ENCODE measurements around the gene SPARCL1.
"Not testable (repeated sequence)": the region's sequence is repeated elsewhere in the genome, so short reads cannot be mapped to it uniquely, and the experiment has no call there.

SPARCL1 gene

GRCh38 chr4:87465739-87466366, 63.3 kb downstream of the SPARCL1 start:
- DNase-seq (ENCODE audit: low read depth): peak; percentile 23
- H3K4me3 ChIP-seq (ENCODE audit: low read depth, low read length): no peak overlapping the region

- no peak for DNase-seq (ENCODE audit: low read depth)
- no peak overlapping the region for H3K4me3 ChIP-seq (ENCODE audit: low read depth, low read length)
Measured at GRCh38 chr4:87462102-87462501, 67.1 kb downstream of the SPARCL1 start.

GRCh38 chr4:87461281-87461700, 67.9 kb downstream of the SPARCL1 start:
- H3K4me3 ChIP-seq (ENCODE audit: low read depth, low read length): no peak overlapping the region
- no peak for DNase-seq (ENCODE audit: low read depth)

GRCh38 chr4:87458913-87459312, 70.3 kb downstream of the SPARCL1 start:
- H3K4me3 ChIP-seq (ENCODE audit: low read depth, low read length): no peak overlapping the region
- DNase-seq (ENCODE audit: low read depth): no peak

GRCh38 chr4:87451537-87451936, 77.6 kb downstream of the SPARCL1 start:
- DNase-seq (ENCODE audit: low read depth): no peak
- H3K4me3 ChIP-seq (ENCODE audit: low read depth, low read length): no peak overlapping the region

- not testable (repeated sequence) for H3K4me3 ChIP-seq (ENCODE audit: low read depth, low read length); DNase-seq (ENCODE audit: low read depth)
Measured at GRCh38 chr4:87446375-87446774, 82.8 kb downstream of the SPARCL1 start.

- H3K4me3 ChIP-seq (ENCODE audit: low read depth, low read length): no peak overlapping the region
- no peak for DNase-seq (ENCODE audit: low read depth)
Measured at GRCh38 chr4:87445964-87446363, 83.2 kb downstream of the SPARCL1 start.

GRCh38 chr4:87444741-87445140, 84.4 kb downstream of the SPARCL1 start:
- H3K4me3 ChIP-seq (ENCODE audit: low read depth, low read length): no peak overlapping the region
- DNase-seq (ENCODE audit: low read depth): no peak

- no peak overlapping the region for H3K4me3 ChIP-seq (ENCODE audit: low read depth, low read length)
- DNase-seq (ENCODE audit: low read depth): no peak
Measured at GRCh38 chr4:87442889-87443288, 86.3 kb downstream of the SPARCL1 start.

- DNase-seq (ENCODE audit: low read depth): no peak
- H3K4me3 ChIP-seq (ENCODE audit: low read depth, low read length): no peak overlapping the region
Measured at GRCh38 chr4:87433342-87433741, 95.8 kb downstream of the SPARCL1 start.

- DNase-seq (ENCODE audit: low read depth): no peak
- no peak overlapping the region for H3K4me3 ChIP-seq (ENCODE audit: low read depth, low read length)
Measured at GRCh38 chr4:87430038-87430437, 99.1 kb downstream of the SPARCL1 start.

GRCh38 chr4:87428979-87429378, 100.2 kb downstream of the SPARCL1 start:
- no peak overlapping the region for H3K4me3 ChIP-seq (ENCODE audit: low read depth, low read length)
- DNase-seq (ENCODE audit: low read depth): no peak

GRCh38 chr4:87427518-87427868, 101.7 kb downstream of the SPARCL1 start:
- no peak for DNase-seq (ENCODE audit: low read depth)
- no peak overlapping the region for H3K4me3 ChIP-seq (ENCODE audit: low read depth, low read length)

GRCh38 chr4:87426865-87427517, 102.2 kb downstream of the SPARCL1 start:
- no peak overlapping the region for H3K4me3 ChIP-seq (ENCODE audit: low read depth, low read length)
- no peak for DNase-seq (ENCODE audit: low read depth)

- H3K4me3 ChIP-seq (ENCODE audit: low read depth, low read length): no peak overlapping the region
- DNase-seq (ENCODE audit: low read depth): no peak
Measured at GRCh38 chr4:87425711-87426110, 103.5 kb downstream of the SPARCL1 start.

- not testable (repeated sequence) for DNase-seq (ENCODE audit: low read depth)
- H3K4me3 ChIP-seq (ENCODE audit: low read depth, low read length): peak overlapping the region; percentile 95
Measured at GRCh38 chr4:87424099-87424543, 105.1 kb downstream of the SPARCL1 start.
